ENCODE results near the gene ZNF384. TPM values are rescaled to one million over a fixed set of nuclear protein-coding genes. Genes with fewer than 3 reads are reported as not detected.

The ZNF384 gene
- total RNA-seq, 3 donors from 2014 or later (not counting 1 experiment from before 2014, with no cell fraction given), result 95.1 to 101 (median 100) TPM

DNA sequence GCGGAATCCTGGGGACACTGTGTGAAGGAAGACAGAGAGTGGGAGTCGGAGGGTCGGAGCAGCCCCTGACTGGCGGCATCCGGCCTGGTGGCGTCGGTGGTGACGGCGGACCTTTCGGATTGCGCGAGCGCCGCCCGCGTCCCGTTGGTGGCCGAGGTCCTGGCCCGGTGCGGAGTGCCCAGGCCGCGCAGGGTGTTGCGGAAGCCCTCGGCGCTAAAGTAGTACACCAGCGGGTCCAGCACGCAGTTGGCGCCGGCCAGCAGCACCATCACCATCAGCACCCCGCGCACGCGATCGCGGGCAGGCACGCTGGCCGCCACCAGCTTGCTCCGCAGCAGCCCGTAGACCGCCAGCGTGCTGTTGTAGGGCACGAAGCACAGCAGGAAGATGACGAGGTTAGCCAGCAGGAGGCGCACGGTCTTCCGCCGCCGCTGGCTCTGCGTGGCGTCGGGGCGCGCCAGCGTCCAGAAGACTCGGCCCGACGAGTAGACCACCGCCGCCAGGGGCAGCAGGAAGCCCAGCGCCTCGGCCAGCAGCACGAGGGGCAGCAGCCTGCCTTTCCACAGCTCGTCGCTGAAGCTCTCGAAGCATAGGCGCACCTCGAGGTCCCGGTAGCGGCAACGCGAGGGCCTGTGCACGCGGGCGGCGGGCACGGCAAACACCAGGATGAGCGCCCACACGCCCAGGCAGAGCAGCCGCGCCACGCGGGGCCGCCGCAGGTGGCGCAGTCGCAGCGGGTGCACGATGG, 68.9 kb downstream of the ZNF384 start:
- no peak overlapping the region for H3K4me3 ChIP-seq (ENCODE audit: low read length)
- no peaks in the 10 kb centered on the region for H3K9me3 ChIP-seq (ENCODE audit: control insufficient read depth, insufficient read depth, low read length)
- Mint-ChIP-seq H3K4me1 (peaks cover 6 to 31% of the 10 kb centered on the region in 2 donors), H3K27me3 (ENCODE audit: low read depth in 2 of 2) (no peaks in the 10 kb centered on the region), H3K4me3 (peak overlapping the region; percentile 47), H3K27ac (peak overlapping the region; percentile 47 to 48), H3K9me3 (no peaks in the 10 kb centered on the region), H3K36me3 (peaks cover 7% of the 10 kb centered on the region)
- H3K27ac ChIP-seq (ENCODE audit: low read length), result no peak overlapping the region
- H3K36me3 ChIP-seq (ENCODE audit: control insufficient read depth, insufficient read depth, low read length), result peaks cover 18% of the 10 kb centered on the region
- peaks cover 11% of the 10 kb centered on the region for H3K4me1 ChIP-seq (ENCODE audit: control insufficient read depth, insufficient read depth, low read length)
- ATAC-seq (peak; percentile 73 to 78 (median 74)), DNase-seq (peak in 1 of 2 donors; percentile 81)
- TF ChIP-seq, protein P1, sequence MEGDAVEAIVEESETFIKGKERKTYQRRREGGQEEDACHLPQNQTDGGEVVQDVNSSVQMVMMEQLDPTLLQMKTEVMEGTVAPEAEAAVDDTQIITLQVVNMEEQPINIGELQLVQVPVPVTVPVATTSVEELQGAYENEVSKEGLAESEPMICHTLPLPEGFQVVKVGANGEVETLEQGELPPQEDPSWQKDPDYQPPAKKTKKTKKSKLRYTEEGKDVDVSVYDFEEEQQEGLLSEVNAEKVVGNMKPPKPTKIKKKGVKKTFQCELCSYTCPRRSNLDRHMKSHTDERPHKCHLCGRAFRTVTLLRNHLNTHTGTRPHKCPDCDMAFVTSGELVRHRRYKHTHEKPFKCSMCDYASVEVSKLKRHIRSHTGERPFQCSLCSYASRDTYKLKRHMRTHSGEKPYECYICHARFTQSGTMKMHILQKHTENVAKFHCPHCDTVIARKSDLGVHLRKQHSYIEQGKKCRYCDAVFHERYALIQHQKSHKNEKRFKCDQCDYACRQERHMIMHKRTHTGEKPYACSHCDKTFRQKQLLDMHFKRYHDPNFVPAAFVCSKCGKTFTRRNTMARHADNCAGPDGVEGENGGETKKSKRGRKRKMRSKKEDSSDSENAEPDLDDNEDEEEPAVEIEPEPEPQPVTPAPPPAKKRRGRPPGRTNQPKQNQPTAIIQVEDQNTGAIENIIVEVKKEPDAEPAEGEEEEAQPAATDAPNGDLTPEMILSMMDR (IDR thresholded peaks at IDR 0.05), result peak; percentile 66
- intact Hi-C loops (cut with micrococcal nuclease), result no loop called here
- 59% methylated on average over 88 of the region's 88 CpGs for WGBS (ENCODE audit: insufficient coverage)
- no peaks in the 10 kb centered on the region for H3K27me3 ChIP-seq (ENCODE audit: control insufficient read depth, insufficient read depth, low read length)

DNA sequence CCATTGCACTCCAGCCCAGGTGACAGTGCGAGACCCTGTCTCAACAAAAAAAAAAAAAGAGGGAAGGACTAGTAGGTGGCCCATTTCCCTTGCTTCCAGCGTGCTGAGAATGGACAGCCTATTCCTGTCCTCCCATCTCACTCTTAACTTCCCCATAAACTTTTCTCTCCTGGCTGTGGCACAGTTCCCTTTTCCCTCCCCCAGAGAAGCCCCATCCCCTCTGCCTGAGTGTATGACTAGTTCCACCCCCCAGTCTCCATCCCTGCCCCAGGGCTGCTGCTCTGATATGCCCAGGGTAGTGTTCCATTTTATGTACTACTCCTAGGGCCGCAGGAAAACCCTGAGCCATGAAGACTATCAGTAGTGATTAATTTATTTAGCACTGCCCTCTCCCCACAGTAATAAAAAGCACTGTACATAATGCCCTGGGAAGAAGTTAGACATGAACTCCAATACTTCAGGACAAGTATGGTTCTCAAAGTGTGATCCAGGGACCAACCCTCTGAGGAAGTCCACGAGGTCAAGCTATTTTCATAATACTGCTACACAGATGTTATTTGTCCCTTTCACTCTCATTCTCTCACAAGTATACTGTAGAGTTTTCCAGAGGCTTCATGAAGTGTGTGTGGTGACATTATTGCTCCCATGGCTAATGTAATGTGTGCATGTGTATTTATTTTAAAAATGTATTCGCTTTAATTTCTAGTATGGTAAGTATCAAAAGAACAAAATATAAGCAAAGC, 70.5 kb downstream of the ZNF384 start:
- Mint-ChIP-seq H3K27me3 (ENCODE audit: low read depth in 2 of 2) (no peaks in the 10 kb centered on the region), H3K36me3 (peaks cover 7% of the 10 kb centered on the region), H3K27ac (peak overlapping the region; percentile 27 to 45), H3K9me3 (no peaks in the 10 kb centered on the region), H3K4me3 (no peak overlapping the region), H3K4me1 (peaks cover 15 to 41% of the 10 kb centered on the region in 2 donors)
- H3K27ac ChIP-seq (ENCODE audit: low read length), result no peak overlapping the region
- H3K4me1 ChIP-seq (ENCODE audit: control insufficient read depth, insufficient read depth, low read length), result peaks cover 20% of the 10 kb centered on the region
- 76% methylated on average over 5 of the region's 5 CpGs for WGBS (ENCODE audit: insufficient coverage)
- H3K9me3 ChIP-seq (ENCODE audit: control insufficient read depth, insufficient read depth, low read length), result no peaks in the 10 kb centered on the region
- H3K36me3 ChIP-seq (ENCODE audit: control insufficient read depth, insufficient read depth, low read length), result peaks cover 15% of the 10 kb centered on the region
- H3K27me3 ChIP-seq (ENCODE audit: control insufficient read depth, insufficient read depth, low read length), result no peaks in the 10 kb centered on the region
- intact Hi-C loops (cut with micrococcal nuclease), result no loop called here
- ATAC-seq, result no peak
- H3K4me3 ChIP-seq (ENCODE audit: low read length), result no peak overlapping the region
- no peak for DNase-seq
- TF ChIP-seq, protein P1 (IDR thresholded peaks at IDR 0.05), result no peak

Other genes starting within 250 kb of the ZNF384 start
- gene CD27, start 244.4 kb downstream of the ZNF384 start, total RNA-seq, result 10 to 100 TPM in 1 of 3 donors, 1 to 10 TPM in 2; 2.7 to 13.7 (median 3.1) TPM
- gene TAPBPL, start 237.3 kb downstream of the ZNF384 start, total RNA-seq, result 10 to 100 TPM; 43.0 to 51.4 (median 46.9) TPM
- 10 to 100 TPM; 81.0 to 84.3 (median 83.8) TPM for gene VAMP1, start 218.7 kb downstream of the ZNF384 start, total RNA-seq
- gene MRPL51, start 196.1 kb downstream of the ZNF384 start, total RNA-seq, result 10 to 100 TPM; 32.8 to 48.3 (median 45.4) TPM
- 10 to 100 TPM; 38.8 to 53.1 (median 44.1) TPM for gene NCAPD2, start 195.3 kb downstream of the ZNF384 start, total RNA-seq
- 100 to 1,000 TPM; 606 to 729 (median 642) TPM for gene GAPDH, start 154.9 kb downstream of the ZNF384 start, total RNA-seq
- gene IFFO1, start 133.3 kb downstream of the ZNF384 start, total RNA-seq, result 10 to 100 TPM; 51.5 to 67.7 (median 62.3) TPM
- 100 to 1,000 TPM in 1 of 3 donors, 10 to 100 TPM in 2; 85.2 to 105 (median 89.1) TPM for gene NOP2, start 121.1 kb downstream of the ZNF384 start, total RNA-seq
- 100 to 1,000 TPM; 568 to 795 (median 658) TPM for gene CHD4, start 82.0 kb downstream of the ZNF384 start, total RNA-seq
- 10 to 100 TPM in 2 of 3 donors, 1 to 10 TPM in 1; 10.0 to 27.8 (median 17.3) TPM for gene LPAR5, start 53.4 kb downstream of the ZNF384 start, total RNA-seq
- 10 to 100 TPM in 1 of 3 donors, 1 to 10 TPM in 2; 2.1 to 12.2 (median 4.7) TPM for gene ACRBP, start 41.9 kb downstream of the ZNF384 start, total RNA-seq
- gene ING4, start 26.3 kb downstream of the ZNF384 start, total RNA-seq, result 10 to 100 TPM; 29.9 to 40.9 (median 30.2) TPM
- not detected for gene PIANP, start 11.4 kb upstream of the ZNF384 start, total RNA-seq
- 10 to 100 TPM; 23.5 to 29.8 (median 28.9) TPM for gene COPS7A, start 34.7 kb upstream of the ZNF384 start, total RNA-seq
- 100 to 1,000 TPM; 114 to 117 (median 116) TPM for gene MLF2, start 63.8 kb upstream of the ZNF384 start, total RNA-seq
- 10 to 100 TPM in 1 of 3 donors, 1 to 10 TPM in 2; 2.3 to 33.2 (median 2.8) TPM for gene PTMS, start 77.0 kb upstream of the ZNF384 start, total RNA-seq
- 1 to 10 TPM in 1 of 3 donors, under 1 TPM in 2; 0.36 to 7.6 (median 0.78) TPM for gene LAG3, start 83.1 kb upstream of the ZNF384 start, total RNA-seq
- 10 to 100 TPM in 1 of 3 donors, 1 to 10 TPM in 2; 8.5 to 10.1 (median 9.8) TPM for gene CD4, start 100.2 kb upstream of the ZNF384 start, total RNA-seq
- gene GPR162, start 132.4 kb upstream of the ZNF384 start, total RNA-seq, result 1 to 10 TPM in 1 of 3 donors, under 1 TPM in 2; 0.39 to 2.1 (median 0.68) TPM
- gene P3H3, start 139.0 kb upstream of the ZNF384 start, total RNA-seq, result 1 to 10 TPM in 1 of 3 donors, under 1 TPM in 1, not detected in 1; 0.72 to 1.8 TPM
- gene GNB3, start 151.6 kb upstream of the ZNF384 start, total RNA-seq, result not detected
- 1 to 10 TPM; 1.4 to 3.3 (median 1.4) TPM for gene CDCA3, start 161.9 kb upstream of the ZNF384 start, total RNA-seq
- gene USP5, start 162.8 kb upstream of the ZNF384 start, total RNA-seq, result 10 to 100 TPM; 48.3 to 67.2 (median 57.2) TPM
- 100 to 1,000 TPM; 167 to 196 (median 189) TPM for gene TPI1, start 178.2 kb upstream of the ZNF384 start, total RNA-seq
- gene SPSB2, start 183.9 kb upstream of the ZNF384 start, total RNA-seq, result 10 to 100 TPM in 1 of 3 donors, 1 to 10 TPM in 2; 8.1 to 19.1 (median 8.4) TPM
- 10 to 100 TPM in 1 of 3 donors, 1 to 10 TPM in 2; 8.1 to 16.8 (median 9.8) TPM for gene LRRC23, start 215.4 kb upstream of the ZNF384 start, total RNA-seq
- 10 to 100 TPM; 21.6 to 30.8 (median 23.1) TPM for gene ENO2, start 225.2 kb upstream of the ZNF384 start, total RNA-seq
- 10 to 100 TPM; 29.3 to 34.0 (median 31.9) TPM for gene ATN1, start 238.6 kb upstream of the ZNF384 start, total RNA-seq